Hepatocyte (in vitro differentiated cells): ENCODE data around the gene TMEM225B.

ENCODE experiments used
- EZH2 ChIP-seq: fragments of 200-600 bp; sonication (generic); IDR thresholded peaks from 2 replicates; pipeline ENCODE4 v1.6.1; 2016; ENCODE audit warnings: antibody characterized with exemption, mild to moderate bottlenecking, borderline replicate concordance
- TF ChIP-seq, protein P1 (sequence below): fragments of 200-600 bp; sonication (generic); IDR thresholded peaks from 2 replicates; pipeline ENCODE4 v1.5.1; 2016; ENCODE audit warnings: antibody characterized with exemption, mild to moderate bottlenecking; ENCODE audit not compliant: poor library complexity

- TF ChIP-seq, protein P1, sequence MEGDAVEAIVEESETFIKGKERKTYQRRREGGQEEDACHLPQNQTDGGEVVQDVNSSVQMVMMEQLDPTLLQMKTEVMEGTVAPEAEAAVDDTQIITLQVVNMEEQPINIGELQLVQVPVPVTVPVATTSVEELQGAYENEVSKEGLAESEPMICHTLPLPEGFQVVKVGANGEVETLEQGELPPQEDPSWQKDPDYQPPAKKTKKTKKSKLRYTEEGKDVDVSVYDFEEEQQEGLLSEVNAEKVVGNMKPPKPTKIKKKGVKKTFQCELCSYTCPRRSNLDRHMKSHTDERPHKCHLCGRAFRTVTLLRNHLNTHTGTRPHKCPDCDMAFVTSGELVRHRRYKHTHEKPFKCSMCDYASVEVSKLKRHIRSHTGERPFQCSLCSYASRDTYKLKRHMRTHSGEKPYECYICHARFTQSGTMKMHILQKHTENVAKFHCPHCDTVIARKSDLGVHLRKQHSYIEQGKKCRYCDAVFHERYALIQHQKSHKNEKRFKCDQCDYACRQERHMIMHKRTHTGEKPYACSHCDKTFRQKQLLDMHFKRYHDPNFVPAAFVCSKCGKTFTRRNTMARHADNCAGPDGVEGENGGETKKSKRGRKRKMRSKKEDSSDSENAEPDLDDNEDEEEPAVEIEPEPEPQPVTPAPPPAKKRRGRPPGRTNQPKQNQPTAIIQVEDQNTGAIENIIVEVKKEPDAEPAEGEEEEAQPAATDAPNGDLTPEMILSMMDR = no peak
- TF ChIP-seq EZH2 = no peak
These were observed 19.2 kb downstream of the TMEM225B start for GRCh38 chr7:99617192-99617781.
